Activated CD8-positive, alpha-beta T cell treated with anti-CD3 and anti-CD28 coated beads for 36 hours (primary cell): ENCODE data around the gene NAP1L4. TPM values are rescaled to one million over a fixed set of nuclear protein-coding genes. Genes with fewer than 3 reads are reported as not detected.
"Not testable (repeated sequence)": the region's sequence is repeated elsewhere in the genome, so short reads cannot be mapped to it uniquely, and the experiment has no call there.

Source experiments
- ATAC-seq: fragments of 200-7000 bp; cut with Tn5 transposase; one replicate; pipeline ENCODE4 v1.10.0; 2021; ENCODE audit warnings: mild to moderate bottlenecking, moderate library complexity
- CTCF ChIA-PET: fragments of 350-600 bp; sonication (Branson Sonifier 250); formaldehyde crosslinking; loops from one replicate; lab custom pipeline; 2021; ENCODE audit warnings: antibody characterized with exemption; lab: Charles Lee
- POLR2A ChIA-PET: fragments of 350-600 bp; sonication (Branson Sonifier 250); formaldehyde crosslinking; loops from one replicate; lab custom pipeline; 2021; ENCODE audit warnings: antibody characterized with exemption; lab: Charles Lee
- DNase-seq: peaks from one replicate; pipeline ENCODE4 v3.0.0-alpha.2; 2020
- H3K27ac Mint-ChIP-seq: one replicate; pipeline ENCODE4 v1.8.0; 2021; ENCODE audit warnings: mild to moderate bottlenecking, mixed read lengths
- H3K27me3 Mint-ChIP-seq: one replicate; pipeline ENCODE4 v1.8.0; 2021; ENCODE audit warnings: mixed read lengths
- H3K36me3 Mint-ChIP-seq: one replicate; pipeline ENCODE4 v1.8.0; 2021; ENCODE audit warnings: low read depth, mixed read lengths
- H3K4me1 Mint-ChIP-seq: one replicate; pipeline ENCODE4 v1.8.0; 2021; ENCODE audit warnings: low read depth, mixed read lengths
- H3K4me3 Mint-ChIP-seq: one replicate; pipeline ENCODE4 v1.8.0; 2021; ENCODE audit warnings: mild to moderate bottlenecking, moderate library complexity, mixed read lengths
- H3K9me3 Mint-ChIP-seq: one replicate; pipeline ENCODE4 v1.8.0; 2021; ENCODE audit warnings: mixed read lengths
- intact Hi-C: fragments of 100-400 bp; cut with micrococcal nuclease; formaldehyde crosslinking; loops from one replicate; pipeline ENCODE4 v1.10.0; 2022
- total RNA-seq, 2 experiments: library from RNA; stranded (reverse); gene quantifications; one replicate each; pipeline ENCODE4 v1.2.3, GENCODE V29; 2021
- TF ChIP-seq, protein P1 (sequence below): fragments of 200-600 bp; IDR thresholded peaks from one replicate; pipeline ENCODE4 v1.8.0; 2022; ENCODE audit warnings: antibody characterized with exemption, mild to moderate bottlenecking

Gene NAP1L4
- total RNA-seq, 2 experiments from 2014 or later = 212 to 223 TPM

DNA sequence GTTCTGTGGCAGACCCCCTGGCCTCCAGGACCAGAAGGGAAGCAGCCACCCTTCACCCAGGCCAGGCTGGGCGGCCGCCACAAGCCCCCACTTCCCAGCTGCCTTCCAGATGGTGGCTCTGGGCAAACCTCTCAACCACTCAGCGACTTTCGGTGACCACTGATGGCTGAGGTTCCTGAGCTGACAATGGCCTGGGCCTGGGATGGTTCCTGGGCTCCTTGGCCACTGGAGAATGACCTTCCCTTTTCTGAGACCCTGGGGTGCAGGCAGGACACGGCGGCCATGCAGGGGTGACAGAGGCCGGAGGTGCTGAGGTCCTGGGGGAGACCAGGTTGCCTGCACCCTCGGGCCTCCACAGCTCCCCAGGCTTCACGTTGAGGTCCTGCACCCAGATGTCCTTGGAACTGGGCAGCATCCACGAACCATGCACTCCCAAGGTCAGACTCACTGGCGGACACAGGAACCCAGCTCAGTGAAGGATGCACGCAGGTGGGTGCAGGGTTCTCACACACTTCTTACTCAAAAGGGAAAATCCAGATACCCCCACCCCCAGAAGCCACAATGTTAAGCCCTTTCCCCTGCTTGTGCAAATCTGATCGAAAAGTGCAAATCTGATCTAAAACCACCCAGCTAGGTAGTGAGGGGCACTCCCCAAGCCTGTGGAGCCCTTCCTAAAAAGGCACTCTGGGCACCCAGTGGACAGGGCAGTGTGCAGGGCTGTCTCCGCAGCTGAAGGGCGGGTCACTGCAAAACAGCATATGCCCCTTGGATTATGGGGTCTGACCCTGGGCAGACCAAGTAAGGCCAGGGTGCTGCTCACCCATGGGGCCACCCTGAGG lies 49.0 kb downstream of the NAP1L4 start:
- POLR2A ChIA-PET = interaction anchor here (0.9 to 5.7 kb wide), 9 partner anchors 8 to 114 kb away, joined by 3 to 39 read pairs (median 5); partner anchors contain the start of genes CARS1 and PHLDA2
- H3K36me3 Mint-ChIP-seq = peaks cover 30% of the 10 kb centered on the region

DNA sequence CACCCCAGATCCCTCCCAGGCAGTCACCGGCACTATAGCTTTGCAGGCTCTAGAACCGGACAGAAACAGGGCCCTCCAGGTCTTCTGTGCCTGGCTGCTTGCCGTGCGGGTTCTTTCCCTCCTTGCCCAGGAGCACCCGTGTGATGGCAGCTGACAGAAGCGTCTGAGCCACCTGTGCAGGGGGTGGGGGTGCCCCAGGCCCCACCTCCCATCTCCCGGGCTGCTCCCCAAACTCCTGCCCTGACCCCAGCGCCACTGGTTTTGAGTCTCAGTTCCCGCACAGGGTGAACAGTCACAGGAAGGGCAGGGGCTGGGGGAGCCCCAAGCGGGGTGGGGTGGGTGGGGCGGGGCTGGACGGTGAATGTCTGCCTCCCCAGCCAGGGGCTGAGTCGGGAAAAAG lies 49.7 kb downstream of the NAP1L4 start:
- intact Hi-C loops = no loop called here
- no peaks in the 10 kb centered on the region for H3K27me3 Mint-ChIP-seq
- ChIA-PET POLR2A (interaction anchor here (0.9 to 5.7 kb wide), 9 partner anchors 8 to 114 kb away, joined by 3 to 39 read pairs (median 5); partner anchors contain the start of genes CARS1 and PHLDA2), CTCF (interaction anchor here (1.3 to 1.9 kb wide), 3 partner anchors 9 to 13 kb away, joined by 5 to 7 read pairs (median 5); partner anchors contain the start of gene PHLDA2)
- peaks cover 42% of the 10 kb centered on the region for H3K4me1 Mint-ChIP-seq
- no peak overlapping the region for H3K27ac Mint-ChIP-seq
- ATAC-seq (peak; percentile 8), DNase-seq (peak; percentile 2)
- H3K9me3 Mint-ChIP-seq = peaks cover 21% of the 10 kb centered on the region
- H3K36me3 Mint-ChIP-seq = peaks cover 28% of the 10 kb centered on the region
- TF ChIP-seq, protein P1, sequence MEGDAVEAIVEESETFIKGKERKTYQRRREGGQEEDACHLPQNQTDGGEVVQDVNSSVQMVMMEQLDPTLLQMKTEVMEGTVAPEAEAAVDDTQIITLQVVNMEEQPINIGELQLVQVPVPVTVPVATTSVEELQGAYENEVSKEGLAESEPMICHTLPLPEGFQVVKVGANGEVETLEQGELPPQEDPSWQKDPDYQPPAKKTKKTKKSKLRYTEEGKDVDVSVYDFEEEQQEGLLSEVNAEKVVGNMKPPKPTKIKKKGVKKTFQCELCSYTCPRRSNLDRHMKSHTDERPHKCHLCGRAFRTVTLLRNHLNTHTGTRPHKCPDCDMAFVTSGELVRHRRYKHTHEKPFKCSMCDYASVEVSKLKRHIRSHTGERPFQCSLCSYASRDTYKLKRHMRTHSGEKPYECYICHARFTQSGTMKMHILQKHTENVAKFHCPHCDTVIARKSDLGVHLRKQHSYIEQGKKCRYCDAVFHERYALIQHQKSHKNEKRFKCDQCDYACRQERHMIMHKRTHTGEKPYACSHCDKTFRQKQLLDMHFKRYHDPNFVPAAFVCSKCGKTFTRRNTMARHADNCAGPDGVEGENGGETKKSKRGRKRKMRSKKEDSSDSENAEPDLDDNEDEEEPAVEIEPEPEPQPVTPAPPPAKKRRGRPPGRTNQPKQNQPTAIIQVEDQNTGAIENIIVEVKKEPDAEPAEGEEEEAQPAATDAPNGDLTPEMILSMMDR = no peak
- H3K4me3 Mint-ChIP-seq = no peak overlapping the region

More for the DNA sequence above, 49.0 kb downstream of the NAP1L4 start:
- H3K4me1 Mint-ChIP-seq = peaks cover 47% of the 10 kb centered on the region
- no peaks in the 10 kb centered on the region for H3K27me3 Mint-ChIP-seq
- intact Hi-C loops = no loop called here
- peak; percentile 3 for DNase-seq
- TF ChIP-seq, protein P1 = no peak
- peaks cover 15% of the 10 kb centered on the region for H3K9me3 Mint-ChIP-seq
- no peak overlapping the region for H3K27ac Mint-ChIP-seq
- H3K4me3 Mint-ChIP-seq = no peak overlapping the region
- ATAC-seq = no peak
- CTCF ChIA-PET = interaction anchor here (1.3 to 1.9 kb wide), 3 partner anchors 10 to 13 kb away, joined by 5 to 7 read pairs (median 5); partner anchors contain the start of gene PHLDA2

DNA sequence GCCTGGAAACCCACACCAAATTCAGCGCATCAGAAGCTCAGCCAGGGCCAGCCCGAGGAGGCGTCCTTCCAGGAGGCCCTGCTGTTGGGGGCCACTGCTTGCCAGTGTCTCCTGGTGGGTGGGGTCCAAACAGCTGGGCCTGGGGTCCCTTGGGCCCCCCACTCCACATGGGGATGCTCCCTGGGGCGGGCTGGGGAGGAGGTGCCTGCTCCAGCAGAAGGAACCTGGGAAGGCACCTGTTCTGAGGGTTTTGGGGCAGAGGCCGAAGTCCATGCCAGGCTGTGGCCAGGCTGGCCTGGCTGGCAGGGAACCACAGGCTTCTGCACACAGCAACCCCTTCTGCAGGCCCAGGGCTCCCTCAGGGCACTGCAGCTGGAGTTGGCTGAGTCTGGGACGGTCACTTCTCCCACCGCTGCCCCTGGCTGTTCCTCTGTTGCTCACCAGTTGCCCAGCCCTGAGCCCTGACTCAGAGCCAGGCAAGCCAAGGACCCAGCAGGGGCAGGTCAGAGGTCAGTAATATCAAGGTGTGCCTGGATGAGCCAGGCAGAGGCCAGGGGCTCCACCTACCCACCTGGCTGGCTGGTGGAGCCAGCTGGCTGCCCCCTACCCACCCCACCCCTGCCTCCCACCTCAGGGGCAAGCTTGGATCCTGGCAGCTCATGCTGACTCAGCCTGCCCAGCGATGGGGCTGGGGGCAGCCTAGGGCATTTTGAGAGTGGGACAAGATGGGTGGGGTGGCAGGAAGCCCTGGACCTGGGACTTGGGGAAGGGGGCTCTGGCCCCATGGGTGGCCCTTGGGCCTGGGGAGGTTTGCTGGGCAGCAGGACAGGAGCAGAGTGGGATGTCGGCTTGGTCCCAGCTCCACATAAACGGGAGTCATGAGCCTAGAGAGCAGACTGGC lies 51.0 kb downstream of the NAP1L4 start:
- H3K27me3 Mint-ChIP-seq = no peaks in the 10 kb centered on the region
- TF ChIP-seq, protein P1 = no peak
- no peak overlapping the region for H3K4me3 Mint-ChIP-seq
- DNase-seq (peak; percentile 13), ATAC-seq (no peak)
- intact Hi-C loops = no loop called here
- CTCF ChIA-PET = interaction anchor here (0.6 to 1.0 kb wide), 3 partner anchors 11 to 410 kb away, joined by 3 to 5 read pairs (median 3); no protein-coding TSS in a partner anchor
- peak overlapping the region; percentile 25 for H3K27ac Mint-ChIP-seq
- H3K4me1 Mint-ChIP-seq = peaks cover 31% of the 10 kb centered on the region
- POLR2A ChIA-PET = interaction anchor here (0.8 to 5.7 kb wide), 12 partner anchors 8 to 454 kb away, joined by 3 to 39 read pairs (median 4); partner anchors contain the start of genes CARS1 and PHLDA2
- peaks cover 25% of the 10 kb centered on the region for H3K9me3 Mint-ChIP-seq
- H3K36me3 Mint-ChIP-seq = peaks cover 27% of the 10 kb centered on the region

DNA sequence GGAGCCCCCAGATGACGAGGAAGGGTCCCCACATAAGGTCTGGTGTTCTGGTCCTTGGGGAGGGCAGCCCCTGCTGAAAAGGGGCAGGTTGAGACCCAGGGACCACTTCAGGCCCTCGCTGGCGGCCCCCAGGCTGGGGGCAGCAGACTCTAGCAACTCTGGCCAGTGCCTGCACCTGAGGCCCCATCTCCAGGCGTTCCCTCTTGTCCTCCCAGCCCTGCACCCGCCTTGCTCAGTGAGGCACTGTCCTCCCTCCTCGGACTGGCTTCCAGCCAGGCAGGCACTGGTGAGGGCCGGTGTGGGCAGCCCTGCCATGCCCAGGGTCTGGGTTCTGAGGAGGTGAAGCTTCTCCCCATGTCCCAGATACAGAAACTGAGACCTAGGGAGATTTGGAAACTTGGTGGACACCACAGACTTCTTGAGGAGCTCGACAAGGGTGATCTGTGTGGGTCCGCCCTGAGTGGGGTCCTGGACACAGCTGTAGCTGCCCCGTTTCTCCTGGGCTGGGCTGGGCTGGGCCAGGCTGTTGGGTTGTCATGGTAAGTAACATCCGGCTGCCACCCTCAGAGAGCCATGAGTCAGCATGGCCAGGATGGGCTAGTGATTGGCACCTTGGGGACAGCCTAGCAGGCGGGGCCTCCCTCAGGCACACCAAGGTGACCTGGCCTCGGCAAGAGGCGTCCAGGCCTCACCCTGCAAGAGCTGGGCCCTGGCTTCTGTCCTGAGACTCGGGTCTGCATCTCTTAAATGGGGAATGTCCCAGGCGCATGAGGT lies 51.8 kb downstream of the NAP1L4 start:
- no peak overlapping the region for H3K4me3 Mint-ChIP-seq
- peaks cover 25% of the 10 kb centered on the region for H3K9me3 Mint-ChIP-seq
- no peaks in the 10 kb centered on the region for H3K27me3 Mint-ChIP-seq
- intact Hi-C loops = no loop called here
- peaks cover 22% of the 10 kb centered on the region for H3K4me1 Mint-ChIP-seq
- H3K36me3 Mint-ChIP-seq = peaks cover 23% of the 10 kb centered on the region
- CTCF ChIA-PET = no interaction called here
- ATAC-seq (peak; percentile 81), DNase-seq (peak; percentile 72)
- no peak overlapping the region for H3K27ac Mint-ChIP-seq
- POLR2A ChIA-PET = interaction anchor here (1.0 to 5.7 kb wide), 6 partner anchors 12 to 52 kb away, joined by 3 to 39 read pairs (median 4); partner anchors contain the start of gene PHLDA2
- TF ChIP-seq, protein P1 = no peak

DNA sequence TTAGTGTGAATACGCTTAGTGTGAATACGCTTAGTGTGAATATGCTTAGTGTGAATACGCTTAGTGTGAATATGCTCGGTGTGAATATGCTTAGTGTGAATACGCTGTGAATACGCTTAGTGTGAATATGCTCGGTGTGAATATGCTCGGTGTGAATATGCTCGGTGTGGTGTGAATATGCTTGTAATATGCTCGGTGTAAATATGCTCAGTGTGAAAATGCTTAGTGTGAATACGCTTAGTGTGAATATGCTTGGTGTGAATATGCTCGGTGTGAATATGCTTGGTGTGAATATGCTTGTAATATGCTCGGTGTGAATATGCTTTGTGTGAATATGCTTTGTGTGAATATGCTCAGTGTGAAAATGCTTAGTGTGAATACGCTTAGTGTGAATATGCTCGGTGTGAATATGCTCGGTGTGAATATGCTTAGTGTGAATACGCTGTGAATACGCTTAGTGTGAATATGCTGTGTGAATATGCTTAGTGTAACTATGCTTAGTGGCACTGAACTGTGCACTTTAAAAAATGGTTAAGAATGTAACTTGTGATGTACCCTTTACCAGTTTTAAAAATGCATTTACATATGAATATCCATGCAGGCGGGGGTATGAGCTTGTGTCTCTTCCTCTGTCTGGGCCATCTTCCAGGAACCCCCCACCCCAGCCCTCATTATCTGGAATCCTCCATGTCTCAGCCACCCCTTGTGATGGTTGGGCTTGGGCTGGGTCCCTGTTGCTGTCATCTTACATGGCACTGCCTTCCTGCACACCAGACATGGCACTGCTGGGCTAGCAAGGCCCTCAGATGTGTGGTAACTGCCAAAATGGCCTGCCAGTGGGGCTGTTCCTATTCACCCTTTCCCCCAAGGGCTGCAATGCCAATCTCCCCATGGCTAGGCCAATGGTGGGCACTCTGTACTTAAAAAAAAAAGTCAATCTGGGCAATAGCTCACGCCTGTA lies 53.4 kb downstream of the NAP1L4 start:
- intact Hi-C loops, H3K4me3 Mint-ChIP-seq, H3K27ac Mint-ChIP-seq, H3K27me3 Mint-ChIP-seq, DNase-seq, ATAC-seq: not testable (repeated sequence)
- peaks cover 25% of the 10 kb centered on the region for H3K9me3 Mint-ChIP-seq
- H3K4me1 Mint-ChIP-seq = peaks cover 18% of the 10 kb centered on the region
- CTCF ChIA-PET = interaction anchor here (1.2 kb wide), 1 partner anchor 47 kb away, joined by 3 read pairs; no protein-coding TSS in a partner anchor
- POLR2A ChIA-PET = interaction anchor here (0.9 to 5.7 kb wide), 2 partner anchors 10 to 35 kb away, joined by 3 to 39 read pairs; partner anchors contain the start of gene PHLDA2
- peaks cover 16% of the 10 kb centered on the region for H3K36me3 Mint-ChIP-seq
